Left cardiac atrium (tissue), 4 donors: ENCODE measurements around the gene XPNPEP1. TPM values are rescaled to one million over a fixed set of nuclear protein-coding genes. Genes with fewer than 3 reads are reported as not detected.

Source experiments
- ATAC-seq, 2 donors: fragments of 200-7000 bp; cut with Tn5 transposase; one replicate each; pipeline ENCODE4 v1.9.1; 2020; ENCODE audit warnings: mild to moderate bottlenecking in 2 of 2, moderate library complexity in 2 of 2
- DNase-seq: peaks from one replicate; pipeline ENCODE4 v3.0.0-alpha.2; 2020
- intact Hi-C, 2 donors: fragments of 100-400 bp; cut with DNase I; formaldehyde crosslinking; loops; one replicate each; pipeline versions ENCODE4 v1.14.1 to v1.15.1; 2022 to 2023
- total RNA-seq, 2 donors: library from RNA; stranded (reverse); fragmentation: NEBNext Ultra II Directional; extraction: Animal tissue kit (Norgen Biotek cat#: 25700); gene quantifications; one replicate each; pipeline ENCODE4 v1.2.1, GENCODE V29; 2021
- donor health status: DM: no; HTN: yes; CAD: no.
- donor health status: DM: no; HTN: yes; CAD: no; lungs with severe emphysema.
- donor health status: DM: yes; HTN: yes; CAD: no.
- donor health status: Dilated cardiomyopathy.

Gene XPNPEP1
- total RNA-seq, 2 donors from 2014 or later: 36.3 to 40.7 TPM

- DNase-seq (peak; percentile 72), ATAC-seq (peak; percentile 79 to 83)
- intact Hi-C loops: loop anchor here (5.0 to 10.0 kb wide), 3 partner anchors 91 to 388 kb away; no protein-coding TSS in a partner anchor
Observed at GRCh38 chr10:109883859-109884771, 39.2 kb downstream of the XPNPEP1 start.

DNA sequence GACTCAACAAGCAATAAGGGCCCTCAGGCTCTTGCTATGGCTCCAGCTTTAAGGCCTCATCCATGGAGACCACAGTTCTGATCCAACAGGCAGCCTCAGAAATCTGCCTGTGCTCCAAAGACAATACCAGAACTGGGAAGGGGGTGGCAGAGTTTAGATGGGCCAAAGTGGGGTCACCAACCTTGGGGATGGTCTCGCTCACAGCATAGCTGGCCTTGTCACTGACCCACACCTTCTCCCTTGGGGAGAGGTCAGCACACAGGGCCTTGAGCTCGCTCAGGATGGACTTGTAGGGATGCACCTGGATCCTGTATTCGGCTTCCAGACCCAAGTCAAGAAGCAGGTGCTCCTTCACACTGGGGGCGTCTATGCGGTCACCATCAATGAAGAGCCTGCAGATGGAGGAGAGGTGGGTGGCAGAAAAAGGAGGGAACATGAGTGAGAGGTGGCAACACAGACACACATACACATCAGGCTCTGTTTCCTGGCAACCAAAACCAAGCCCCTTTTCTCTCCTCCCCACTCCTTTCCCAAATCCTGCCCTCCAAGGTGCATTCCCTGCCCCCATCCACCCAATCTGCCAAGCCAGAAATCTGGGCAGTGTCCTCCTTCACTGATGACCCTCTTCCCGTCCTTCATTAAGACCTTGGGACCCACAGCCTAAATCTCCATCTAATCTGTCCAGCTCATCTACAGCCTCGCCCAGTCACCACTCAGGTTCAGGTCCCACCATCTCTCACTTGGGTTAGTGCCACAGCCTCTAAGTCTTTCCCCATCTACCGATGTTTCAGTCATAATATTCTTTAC is 40.9 kb downstream of the XPNPEP1 start:
- intact Hi-C loops: loop anchor here (5.0 to 10.0 kb wide), 3 partner anchors 92 to 390 kb away; no protein-coding TSS in a partner anchor
- ATAC-seq: no peak
- no peak for DNase-seq

GRCh38 chr10:109881769-109882057 is 41.6 kb downstream of the XPNPEP1 start:
- DNase-seq (no peak), ATAC-seq (no peak)
- intact Hi-C loops: loop anchor here (5.0 to 10.0 kb wide), 3 partner anchors 93 to 391 kb away; no protein-coding TSS in a partner anchor

- intact Hi-C loops: loop anchor here (5.0 to 10.0 kb wide), 3 partner anchors 94 to 391 kb away; no protein-coding TSS in a partner anchor
- no peak for DNase-seq
- peak; percentile 9 to 13 for ATAC-seq
Observed at GRCh38 chr10:109880886-109881768, 42.2 kb downstream of the XPNPEP1 start.

DNA sequence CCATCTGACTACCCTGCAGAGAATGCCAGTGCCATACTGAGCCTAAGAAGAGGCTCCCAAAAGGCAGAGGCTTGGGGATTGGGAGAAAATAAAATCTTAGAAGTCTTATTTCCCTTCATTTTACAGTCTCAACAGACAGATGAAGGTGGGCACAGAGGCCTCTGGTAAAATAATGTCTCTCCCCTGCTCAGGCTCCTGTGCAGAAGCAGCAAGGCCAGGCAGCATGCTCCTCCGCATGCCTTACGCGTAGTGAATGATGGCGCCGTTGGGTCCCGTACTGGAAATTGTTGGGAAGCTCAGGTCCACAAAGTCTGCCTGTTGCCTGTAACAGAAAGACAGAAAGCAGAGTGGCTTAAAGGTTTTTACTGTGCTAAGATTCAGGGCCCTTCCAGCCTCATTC is 45.8 kb downstream of the XPNPEP1 start:
- ATAC-seq: no peak
- intact Hi-C loops: no loop called here
- DNase-seq: no peak

DNA sequence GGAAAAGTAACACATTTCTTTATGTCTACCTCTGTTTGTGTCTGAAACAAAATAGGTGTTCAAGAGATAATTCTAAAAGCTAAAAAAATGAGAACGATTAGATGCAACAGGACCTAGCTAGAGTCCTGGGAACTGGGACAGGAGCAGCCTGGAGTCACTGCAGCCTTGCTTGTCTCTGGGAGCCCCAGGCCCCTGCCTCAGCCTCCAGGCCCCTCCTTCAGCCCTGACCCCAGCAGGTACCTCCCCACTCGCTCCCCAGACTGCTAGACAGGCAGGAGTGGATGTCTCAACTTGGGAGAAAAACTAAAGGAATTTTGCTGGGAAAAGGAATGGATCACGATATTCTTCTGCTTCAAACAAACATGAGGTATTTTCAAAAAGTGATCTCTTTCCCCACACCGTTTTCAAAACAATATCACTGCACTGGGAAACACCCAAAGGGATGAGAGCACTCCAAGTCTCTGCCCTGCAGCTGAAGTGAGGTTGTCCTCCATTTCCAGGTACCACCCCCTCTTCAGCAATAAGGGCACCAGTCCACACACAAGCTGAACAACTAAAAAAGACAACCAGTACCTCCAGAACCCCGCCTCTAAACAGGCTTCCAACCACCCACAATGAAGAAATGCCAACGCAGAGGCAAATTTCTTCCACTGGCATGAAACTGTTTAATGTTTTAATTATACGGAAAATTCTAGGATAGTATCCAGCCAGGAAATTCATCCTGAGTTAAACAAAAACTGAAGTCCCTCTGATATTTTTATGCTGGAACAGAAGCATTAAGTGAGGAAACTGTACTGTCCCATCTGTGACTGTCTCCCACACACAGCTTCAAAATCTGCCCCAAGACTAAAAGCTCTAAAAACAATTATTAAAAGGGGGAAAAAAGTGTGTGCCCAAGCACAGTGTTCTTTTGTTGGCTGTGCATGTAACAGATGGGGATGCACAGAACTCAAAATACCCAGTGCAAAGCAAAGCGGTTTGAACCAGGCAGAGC is 47.2 kb downstream of the XPNPEP1 start:
- intact Hi-C loops: no loop called here
- ATAC-seq (peak in 1 of 2 donors; percentile 26), DNase-seq (no peak)

- intact Hi-C loops: no loop called here
- no peak for DNase-seq
- peak; percentile 60 to 81 for ATAC-seq
Observed at GRCh38 chr10:109875151-109875568, 48.2 kb downstream of the XPNPEP1 start.

DNA sequence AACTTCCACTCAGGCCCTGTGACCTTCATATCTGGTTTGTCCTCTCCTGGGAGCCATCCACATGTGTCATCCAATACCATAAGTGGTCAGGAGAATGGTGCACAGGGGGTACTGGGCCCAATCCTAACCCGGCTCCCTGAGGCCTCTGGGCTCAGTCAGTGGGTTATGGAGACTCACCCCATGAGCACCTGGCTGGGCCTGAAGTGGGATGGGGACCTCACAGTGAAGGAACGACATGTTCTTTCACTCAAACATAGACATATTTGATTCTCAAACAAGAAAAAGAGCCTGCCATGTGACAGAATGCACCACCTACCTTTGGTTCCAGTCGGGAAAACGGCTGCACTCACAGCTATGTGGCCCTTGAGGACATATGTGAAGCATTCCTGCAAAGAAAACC is 51.8 kb downstream of the XPNPEP1 start:
- no peak for DNase-seq
- ATAC-seq: no peak
- intact Hi-C loops: no loop called here

- intact Hi-C loops: no loop called here
- ATAC-seq (peak; percentile 8 to 16), DNase-seq (no peak)
Observed at GRCh38 chr10:109866995-109867635, 56.2 kb downstream of the XPNPEP1 start.

DNA sequence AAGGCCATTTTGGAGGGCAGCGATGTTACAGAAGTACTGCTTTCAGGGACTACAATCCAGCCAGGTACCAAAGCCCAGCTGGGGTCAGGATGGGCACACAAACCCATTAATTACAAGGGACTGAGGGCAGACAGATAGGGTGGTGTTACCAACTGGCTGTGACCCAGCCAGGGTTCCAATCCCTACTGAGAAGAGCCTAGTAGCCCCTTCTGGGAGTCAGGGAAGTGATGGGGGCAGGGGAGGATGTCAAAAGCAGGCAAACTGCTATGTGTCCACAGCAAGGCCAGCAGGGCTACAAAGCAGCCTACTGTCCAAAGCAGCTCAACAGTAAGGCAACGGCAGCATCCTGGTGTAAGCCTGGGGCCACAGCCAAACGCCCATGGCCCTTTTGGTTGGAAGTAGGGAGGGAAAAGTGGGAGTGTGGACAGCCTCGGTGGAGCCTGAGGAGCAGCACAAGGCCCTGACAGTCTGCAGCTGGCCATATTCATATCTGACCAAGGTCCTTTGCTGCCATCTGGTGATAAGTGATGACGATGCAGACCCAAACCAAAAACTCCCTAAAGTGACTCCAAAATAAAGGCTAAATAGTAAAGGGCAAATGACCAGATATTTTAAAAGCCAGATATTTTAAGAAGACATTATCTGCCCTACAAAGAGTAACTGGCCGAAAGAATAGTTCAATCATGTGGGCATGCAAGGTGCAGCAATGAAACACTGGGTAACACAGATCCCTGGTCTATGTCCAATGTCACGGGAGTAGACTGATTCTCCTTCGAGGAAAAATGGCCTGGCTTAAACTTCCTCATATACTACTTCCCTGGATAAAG is 56.9 kb downstream of the XPNPEP1 start:
- ATAC-seq (peak; percentile 61 to 81), DNase-seq (peak; percentile 40)
- intact Hi-C loops: no loop called here

GRCh38 chr10:109863775-109864174 is 59.5 kb downstream of the XPNPEP1 start:
- ATAC-seq: no peak
- intact Hi-C loops: no loop called here
- DNase-seq: no peak

DNA sequence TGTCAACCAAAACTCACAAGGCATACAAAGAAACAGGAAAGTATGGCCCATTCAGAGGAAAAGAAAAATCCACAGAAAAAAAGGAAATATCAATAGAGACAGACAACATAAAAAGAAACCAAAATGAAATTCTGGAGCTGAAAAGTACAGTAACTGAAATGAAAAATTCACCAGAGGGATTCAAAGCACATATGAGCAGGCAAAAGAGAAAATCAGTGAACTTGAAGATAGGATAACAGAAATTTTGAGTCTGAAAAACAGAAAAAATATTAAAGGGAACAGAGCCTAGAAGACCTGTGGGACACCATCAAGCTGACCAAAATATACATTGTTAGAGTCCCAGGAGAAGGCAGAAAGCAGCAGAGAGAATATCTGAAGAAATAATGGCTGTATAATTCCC is 60.6 kb downstream of the XPNPEP1 start:
- intact Hi-C loops: no loop called here
- ATAC-seq (no peak), DNase-seq (no peak)

GRCh38 chr10:109862041-109862440 is 61.3 kb downstream of the XPNPEP1 start:
- intact Hi-C loops: no loop called here
- no peak for DNase-seq
- no peak for ATAC-seq

- ATAC-seq: no peak
- intact Hi-C loops: no loop called here
Observed at GRCh38 chr10:109861081-109861480, 62.2 kb downstream of the XPNPEP1 start.

DNA sequence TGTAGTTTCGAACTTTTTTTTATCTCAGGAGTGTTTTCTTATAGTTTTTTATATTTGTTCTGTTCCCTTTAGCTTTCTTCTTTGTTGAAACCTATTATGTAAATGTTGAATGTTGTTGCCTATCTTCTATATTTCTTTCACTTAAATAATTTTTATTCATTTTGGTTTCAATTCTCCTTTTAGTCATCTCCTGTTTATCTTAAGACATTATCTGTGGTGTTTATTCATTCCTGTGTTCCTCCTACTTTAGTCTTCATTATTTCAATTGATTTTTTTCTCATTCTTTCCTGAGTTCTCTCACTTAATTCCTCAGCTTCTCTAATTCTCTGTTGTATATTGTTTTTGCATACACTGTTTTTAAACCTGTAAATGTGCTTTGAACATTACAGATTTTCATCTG is 64.1 kb downstream of the XPNPEP1 start:
- ATAC-seq: no peak
- intact Hi-C loops: no loop called here
- DNase-seq: no peak

More at GRCh38 chr10:109861081-109861480, 62.2 kb downstream of the XPNPEP1 start:
- DNase-seq: no peak

GRCh38 chr10:109855746-109856145 is 67.6 kb downstream of the XPNPEP1 start:
- intact Hi-C loops: no loop called here
- ATAC-seq: no peak
- no peak for DNase-seq

DNA sequence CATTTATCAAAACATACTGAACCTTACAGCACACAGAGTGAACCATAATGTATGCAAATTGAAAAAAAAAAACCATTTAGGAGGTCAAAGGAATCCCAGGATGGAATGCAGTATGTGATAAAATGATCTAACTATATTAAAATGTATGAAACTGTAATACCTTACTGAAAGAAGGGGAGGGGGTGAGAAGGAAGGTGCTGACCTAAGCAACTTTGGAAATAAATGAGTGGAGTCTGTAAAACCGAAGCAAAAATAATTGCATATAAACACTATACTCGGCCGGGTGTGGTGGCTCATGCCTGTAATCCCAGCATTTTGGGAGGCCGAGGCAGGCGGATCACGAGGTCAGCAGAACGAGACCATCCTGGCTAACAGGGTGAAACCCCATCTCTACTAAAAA is 69.4 kb downstream of the XPNPEP1 start:
- no peak for DNase-seq
- no peak for ATAC-seq
- intact Hi-C loops: no loop called here
